Measurements from ENCODE around the gene PDIA6. TPM values are rescaled to one million over a fixed set of nuclear protein-coding genes. Genes with fewer than 3 reads are reported as not detected.

Gene PDIA6
- total and polyA plus RNA-seq, 2 donors from 2014 or later, result 190 to 225 TPM

GRCh38 chr2:10741139-10741538 is 71.4 kb downstream of the PDIA6 start:
- no peak for TF ChIP-seq CTCF (IDR thresholded peaks at IDR 0.05; ENCODE audit: borderline replicate concordance, extremely low read depth, insufficient read depth)
- FAIRE-seq, result no peak
- Histone ChIP-seq H3K9ac (ENCODE audit: low read length in 3 of 3) (no peak overlapping the region), H3K27ac (ENCODE audit: low read depth in 2 of 2, low read length in 2 of 2) (no peak overlapping the region), H3K4me1 (ENCODE audit: control insufficient read depth in 2 of 3, insufficient read depth in 2 of 3, low read depth in 1 of 3, low read length in 3 of 3) (no peaks in the 10 kb centered on the region), H3K36me3 (ENCODE audit: control insufficient read depth in 2 of 3, insufficient read depth in 3 of 3, low read length in 3 of 3) (no peaks in the 10 kb centered on the region), H3K4me3 (ENCODE audit: low read length in 3 of 3) (no peak overlapping the region), H3K27me3 (ENCODE audit: control insufficient read depth, insufficient read depth, low read length) (no peaks in the 10 kb centered on the region), H3K9me3 (ENCODE audit: control insufficient read depth in 2 of 3, insufficient read depth in 1 of 3, low read length in 3 of 3) (no peaks in the 10 kb centered on the region)
- intact Hi-C loops (cut with DNase I), result no loop called here
- DNase-seq, result no peak

GRCh38 chr2:10740226-10740625 is 72.4 kb downstream of the PDIA6 start:
- FAIRE-seq (no peak), DNase-seq (no peak)
- Histone ChIP-seq H3K27me3 (ENCODE audit: control insufficient read depth, insufficient read depth, low read length) (no peaks in the 10 kb centered on the region), H3K4me1 (ENCODE audit: control insufficient read depth in 2 of 3, insufficient read depth in 2 of 3, low read depth in 1 of 3, low read length in 3 of 3) (no peaks in the 10 kb centered on the region), H3K9me3 (ENCODE audit: control insufficient read depth in 2 of 3, insufficient read depth in 1 of 3, low read length in 3 of 3) (no peaks in the 10 kb centered on the region), H3K36me3 (ENCODE audit: control insufficient read depth in 2 of 3, insufficient read depth in 3 of 3, low read length in 3 of 3) (no peaks in the 10 kb centered on the region), H3K4me3 (ENCODE audit: low read length in 3 of 3) (no peak overlapping the region), H3K27ac (ENCODE audit: low read depth in 2 of 2, low read length in 2 of 2) (no peak overlapping the region), H3K9ac (ENCODE audit: low read length in 3 of 3) (no peak overlapping the region)
- intact Hi-C loops (cut with DNase I), result no loop called here
- TF ChIP-seq CTCF (IDR thresholded peaks at IDR 0.05; ENCODE audit: borderline replicate concordance, extremely low read depth, insufficient read depth), result no peak

- no peaks in the 10 kb centered on the region for H3K36me3 ChIP-seq (ENCODE audit: control insufficient read depth in 2 of 3, insufficient read depth in 3 of 3, low read length in 3 of 3)
- H3K4me3 ChIP-seq (ENCODE audit: low read length in 3 of 3), result no peak overlapping the region
- no peak for DNase-seq
- intact Hi-C loops (cut with DNase I), result loop anchor here (10.0 kb wide), 1 partner anchor 857 kb away; no protein-coding TSS in a partner anchor
- H3K9me3 ChIP-seq (ENCODE audit: control insufficient read depth in 2 of 3, insufficient read depth in 1 of 3, low read length in 3 of 3), result no peaks in the 10 kb centered on the region
- no peak overlapping the region for H3K27ac ChIP-seq (ENCODE audit: low read depth in 2 of 2, low read length in 2 of 2)
- no peaks in the 10 kb centered on the region for H3K27me3 ChIP-seq (ENCODE audit: control insufficient read depth, insufficient read depth, low read length)
- H3K4me1 ChIP-seq (ENCODE audit: control insufficient read depth in 2 of 3, insufficient read depth in 2 of 3, low read depth in 1 of 3, low read length in 3 of 3), result no peaks in the 10 kb centered on the region
- no peak overlapping the region for H3K9ac ChIP-seq (ENCODE audit: low read length in 3 of 3)
- no peak for FAIRE-seq
- no peak for TF ChIP-seq CTCF (IDR thresholded peaks at IDR 0.05; ENCODE audit: borderline replicate concordance, extremely low read depth, insufficient read depth)
These were observed 74.4 kb downstream of the PDIA6 start for GRCh38 chr2:10738192-10738591.

- no peak overlapping the region for H3K9ac ChIP-seq (ENCODE audit: low read length in 3 of 3)
- no peak for DNase-seq
- no peaks in the 10 kb centered on the region for H3K4me1 ChIP-seq (ENCODE audit: control insufficient read depth in 2 of 3, insufficient read depth in 2 of 3, low read depth in 1 of 3, low read length in 3 of 3)
- H3K4me3 ChIP-seq (ENCODE audit: low read length in 3 of 3), result no peak overlapping the region
- no peaks in the 10 kb centered on the region for H3K9me3 ChIP-seq (ENCODE audit: control insufficient read depth in 2 of 3, insufficient read depth in 1 of 3, low read length in 3 of 3)
- no peaks in the 10 kb centered on the region for H3K27me3 ChIP-seq (ENCODE audit: control insufficient read depth, insufficient read depth, low read length)
- no peaks in the 10 kb centered on the region for H3K36me3 ChIP-seq (ENCODE audit: control insufficient read depth in 2 of 3, insufficient read depth in 3 of 3, low read length in 3 of 3)
- no peak for FAIRE-seq
- intact Hi-C loops (cut with DNase I), result loop anchor here (10.0 kb wide), 1 partner anchor 861 kb away; no protein-coding TSS in a partner anchor
- no peak overlapping the region for H3K27ac ChIP-seq (ENCODE audit: low read depth in 2 of 2, low read length in 2 of 2)
- no peak for TF ChIP-seq CTCF (IDR thresholded peaks at IDR 0.05; ENCODE audit: borderline replicate concordance, extremely low read depth, insufficient read depth)
These were observed 78.6 kb downstream of the PDIA6 start for GRCh38 chr2:10733980-10734379.
